GM19193 (cell line): ENCODE data around the gene KIAA0513.

Experiments used
- POLR2A ChIP-seq: IDR thresholded peaks from 4 replicates; pipeline ENCODE4 v1.6.1; 2011; ENCODE audit not compliant: insufficient read depth, insufficient read length; ENCODE audit errors: extremely low read depth

KIAA0513 gene

DNA sequence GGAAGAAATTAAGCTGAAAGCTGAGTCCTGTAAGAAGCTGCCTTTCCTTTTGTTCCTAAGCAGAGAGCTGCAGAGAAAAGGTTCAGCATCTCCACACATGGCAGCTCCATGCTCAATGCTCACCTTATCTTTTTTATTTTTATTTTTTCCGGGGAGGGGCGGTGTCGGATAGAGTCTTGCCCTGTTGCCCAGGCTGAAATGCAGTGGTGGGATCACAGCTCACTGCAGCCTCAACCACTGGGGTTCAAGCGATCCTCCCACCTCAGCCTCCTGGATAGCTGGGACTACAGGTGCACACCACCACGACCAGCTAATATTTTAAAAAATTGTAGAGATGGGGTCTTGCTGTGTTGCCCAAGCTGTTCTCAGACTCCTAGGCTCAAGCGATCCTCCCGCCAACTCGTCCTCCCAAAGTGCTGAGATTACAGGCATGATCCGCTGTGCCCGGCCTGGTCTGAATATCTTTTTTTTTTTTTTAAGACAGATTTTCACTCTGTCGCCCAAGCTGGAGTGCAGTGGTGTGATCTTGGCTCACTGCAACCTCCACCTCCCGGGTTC lies 112.9 kb downstream of the KIAA0513 start:
- no peak for TF ChIP-seq POLR2A

DNA sequence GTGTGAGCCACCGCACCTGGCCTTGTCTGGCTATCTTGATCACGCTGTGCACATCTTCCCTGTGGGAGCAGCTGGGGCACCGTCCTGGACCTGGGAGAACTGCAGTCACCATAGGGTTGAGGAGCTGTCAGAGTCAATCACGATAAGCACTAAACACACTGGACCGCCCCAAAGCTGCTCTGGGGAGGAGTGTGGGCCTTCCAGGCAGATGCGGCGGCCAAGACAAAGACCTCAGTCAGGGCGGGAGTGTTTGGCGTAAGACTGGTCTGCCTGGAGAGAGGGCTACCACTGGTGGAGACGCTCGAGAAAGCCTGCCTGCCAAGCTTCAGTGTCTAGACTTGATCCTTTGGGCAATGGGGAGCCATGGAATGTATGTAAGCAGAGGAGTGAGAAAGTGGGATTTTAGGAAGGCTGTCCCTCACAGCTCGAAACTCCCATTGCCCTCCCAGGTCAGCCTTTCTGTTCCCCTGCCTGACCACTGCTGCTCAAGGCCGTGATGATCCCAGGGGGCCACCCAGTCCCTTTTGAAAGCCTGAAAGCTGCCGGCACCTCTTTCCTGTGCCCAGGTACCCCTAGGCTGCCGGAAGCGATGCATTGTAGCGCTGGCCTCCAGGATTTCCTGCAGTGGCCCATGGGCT lies 114.0 kb downstream of the KIAA0513 start:
- TF ChIP-seq POLR2A: no peak

DNA sequence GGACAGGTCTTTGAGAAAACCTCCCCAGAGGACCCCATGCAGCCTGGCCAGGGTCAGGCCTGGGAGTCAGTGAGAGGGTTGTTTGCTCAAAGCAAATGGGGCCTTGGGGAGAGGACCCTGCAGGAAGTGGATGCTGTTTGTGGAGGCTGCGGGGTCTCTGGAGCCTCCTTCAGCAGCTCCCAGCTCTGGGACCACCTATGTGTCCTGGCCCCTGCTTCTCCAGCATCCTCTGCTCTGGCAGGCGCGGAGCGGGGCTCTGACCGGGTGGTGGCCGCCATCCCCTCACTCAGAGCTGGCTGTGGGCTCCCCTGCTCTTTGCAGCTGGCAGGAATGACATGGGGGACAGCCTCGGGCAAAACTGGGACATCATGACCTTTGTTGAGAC lies 114.5 kb downstream of the KIAA0513 start:
- no peak for TF ChIP-seq POLR2A

DNA sequence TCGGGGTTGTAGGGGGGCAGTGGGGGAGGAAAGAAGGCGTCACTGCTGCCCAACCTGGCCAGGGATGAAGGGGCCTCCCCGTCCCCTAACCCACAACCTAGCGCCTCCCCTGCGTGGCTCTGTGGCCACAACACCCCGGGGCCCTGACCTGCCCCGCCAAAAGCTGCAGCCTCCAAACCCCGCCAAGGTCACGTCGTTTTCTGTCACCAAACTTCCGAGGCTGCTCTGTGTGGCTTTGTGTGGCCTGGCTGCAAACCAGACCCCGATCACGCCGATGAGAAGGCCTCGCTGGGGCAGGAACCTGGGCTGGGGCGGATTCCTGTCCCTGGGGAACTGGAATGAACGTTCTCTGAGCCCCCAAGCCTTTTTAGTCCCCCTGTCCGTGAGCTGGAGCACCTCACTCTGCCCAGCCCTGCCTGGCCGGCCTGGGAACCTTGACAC lies 115.2 kb downstream of the KIAA0513 start:
- TF ChIP-seq POLR2A: no peak
